Measurements from ENCODE around the gene VAMP1.

Gene VAMP1

DNA sequence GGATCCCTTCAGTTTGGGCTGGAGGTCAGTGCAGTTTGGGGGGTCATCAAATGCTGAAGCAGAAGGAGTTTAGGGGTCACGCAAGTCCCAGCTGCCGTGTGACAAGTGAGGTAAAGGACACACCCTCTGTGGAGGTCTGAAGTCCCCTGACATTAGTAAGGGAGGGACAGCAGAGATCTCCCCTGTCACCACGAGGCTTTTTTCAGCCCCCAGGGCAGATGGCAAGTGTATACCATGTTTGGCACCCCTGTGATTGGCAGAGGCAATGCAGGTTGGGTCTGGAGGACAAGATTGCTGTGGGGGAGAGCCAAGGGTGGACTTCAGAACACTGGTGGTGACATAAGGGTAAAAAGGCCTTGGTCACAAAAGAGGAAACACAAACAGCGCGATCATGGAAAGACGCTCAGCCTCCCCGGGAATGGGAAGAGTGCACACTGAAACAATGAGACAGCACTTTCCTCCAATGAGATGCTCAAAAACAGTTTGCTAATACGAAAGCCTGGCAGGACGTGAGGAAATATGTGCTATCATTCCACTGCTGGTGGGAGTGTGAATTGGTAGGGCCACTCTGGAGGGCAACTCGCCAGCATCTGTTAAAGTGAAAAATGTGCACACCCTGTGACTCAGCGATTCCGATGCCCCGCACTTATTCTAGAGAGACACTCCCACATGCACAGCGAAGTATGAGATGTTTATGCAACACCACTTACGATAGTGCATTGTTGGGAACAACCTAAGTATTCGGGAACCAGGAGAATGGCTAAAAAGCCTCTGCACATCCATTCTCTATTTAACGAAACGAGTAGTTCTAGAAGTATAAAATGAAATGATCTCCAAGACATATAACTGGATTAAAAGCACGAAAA lies 40.1 kb downstream of the VAMP1 start:
- Histone ChIP-seq H3K4me1 (ENCODE audit: control insufficient read depth, insufficient read depth, low read length) (0 out of 2 replicates have a peak, but pooled peaks cover 4% of the 10 kb centered on the region), H3K36me3 (ENCODE audit: control insufficient read depth in 2 of 2, insufficient read depth in 1 of 2, low read length in 2 of 2) (no peaks in the 10 kb centered on the region), H3K9me3 (ENCODE audit: control insufficient read depth, insufficient read depth, low read depth, low read length) (no peaks in the 10 kb centered on the region), H3K27ac (ENCODE audit: extremely low read depth, low read depth, low read length) (no peak overlapping the region), H3K4me3 (ENCODE audit: low read depth, low read length) (no peak overlapping the region)
- CTCF ChIA-PET = interaction anchor here (0.6 kb wide), 1 partner anchor 65 kb away, joined by 4 read pairs; no protein-coding TSS in a partner anchor
- POLR2A ChIA-PET = no interaction called here
- no peak for TF ChIP-seq SP3 (tag by site-specific recombination; IDR thresholded peaks at IDR 0.05)
- TF ChIP-seq ZNF549 (tag by site-specific recombination; IDR thresholded peaks at IDR 0.05) = no peak
- TF ChIP-seq, protein P1, sequence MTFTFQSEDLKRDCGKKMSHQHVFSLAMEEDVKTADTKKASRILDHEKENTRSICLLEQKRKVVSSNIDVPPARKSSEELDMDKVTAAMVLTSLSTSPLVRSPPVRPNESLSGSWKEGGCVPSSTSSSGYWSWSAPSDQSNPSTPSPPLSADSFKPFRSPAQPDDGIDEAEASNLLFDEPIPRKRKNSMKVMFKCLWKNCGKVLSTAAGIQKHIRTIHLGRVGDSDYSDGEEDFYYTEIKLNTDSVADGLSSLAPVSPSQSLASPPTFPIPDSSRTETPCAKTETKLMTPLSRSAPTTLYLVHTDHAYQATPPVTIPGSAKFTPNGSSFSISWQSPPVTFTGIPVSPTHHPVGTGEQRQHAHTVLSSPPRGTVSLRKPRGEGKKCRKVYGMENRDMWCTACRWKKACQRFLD (tag by site-specific recombination; IDR thresholded peaks at IDR 0.05) = no peak
- TF ChIP-seq ZNF530 (tag by site-specific recombination; IDR thresholded peaks at IDR 0.05; ENCODE audit: low read depth) = no peak
- no peak for TF ChIP-seq ZNF132 (tag by site-specific recombination; IDR thresholded peaks at IDR 0.05; ENCODE audit: borderline replicate concordance)
- TF ChIP-seq, protein P2, sequence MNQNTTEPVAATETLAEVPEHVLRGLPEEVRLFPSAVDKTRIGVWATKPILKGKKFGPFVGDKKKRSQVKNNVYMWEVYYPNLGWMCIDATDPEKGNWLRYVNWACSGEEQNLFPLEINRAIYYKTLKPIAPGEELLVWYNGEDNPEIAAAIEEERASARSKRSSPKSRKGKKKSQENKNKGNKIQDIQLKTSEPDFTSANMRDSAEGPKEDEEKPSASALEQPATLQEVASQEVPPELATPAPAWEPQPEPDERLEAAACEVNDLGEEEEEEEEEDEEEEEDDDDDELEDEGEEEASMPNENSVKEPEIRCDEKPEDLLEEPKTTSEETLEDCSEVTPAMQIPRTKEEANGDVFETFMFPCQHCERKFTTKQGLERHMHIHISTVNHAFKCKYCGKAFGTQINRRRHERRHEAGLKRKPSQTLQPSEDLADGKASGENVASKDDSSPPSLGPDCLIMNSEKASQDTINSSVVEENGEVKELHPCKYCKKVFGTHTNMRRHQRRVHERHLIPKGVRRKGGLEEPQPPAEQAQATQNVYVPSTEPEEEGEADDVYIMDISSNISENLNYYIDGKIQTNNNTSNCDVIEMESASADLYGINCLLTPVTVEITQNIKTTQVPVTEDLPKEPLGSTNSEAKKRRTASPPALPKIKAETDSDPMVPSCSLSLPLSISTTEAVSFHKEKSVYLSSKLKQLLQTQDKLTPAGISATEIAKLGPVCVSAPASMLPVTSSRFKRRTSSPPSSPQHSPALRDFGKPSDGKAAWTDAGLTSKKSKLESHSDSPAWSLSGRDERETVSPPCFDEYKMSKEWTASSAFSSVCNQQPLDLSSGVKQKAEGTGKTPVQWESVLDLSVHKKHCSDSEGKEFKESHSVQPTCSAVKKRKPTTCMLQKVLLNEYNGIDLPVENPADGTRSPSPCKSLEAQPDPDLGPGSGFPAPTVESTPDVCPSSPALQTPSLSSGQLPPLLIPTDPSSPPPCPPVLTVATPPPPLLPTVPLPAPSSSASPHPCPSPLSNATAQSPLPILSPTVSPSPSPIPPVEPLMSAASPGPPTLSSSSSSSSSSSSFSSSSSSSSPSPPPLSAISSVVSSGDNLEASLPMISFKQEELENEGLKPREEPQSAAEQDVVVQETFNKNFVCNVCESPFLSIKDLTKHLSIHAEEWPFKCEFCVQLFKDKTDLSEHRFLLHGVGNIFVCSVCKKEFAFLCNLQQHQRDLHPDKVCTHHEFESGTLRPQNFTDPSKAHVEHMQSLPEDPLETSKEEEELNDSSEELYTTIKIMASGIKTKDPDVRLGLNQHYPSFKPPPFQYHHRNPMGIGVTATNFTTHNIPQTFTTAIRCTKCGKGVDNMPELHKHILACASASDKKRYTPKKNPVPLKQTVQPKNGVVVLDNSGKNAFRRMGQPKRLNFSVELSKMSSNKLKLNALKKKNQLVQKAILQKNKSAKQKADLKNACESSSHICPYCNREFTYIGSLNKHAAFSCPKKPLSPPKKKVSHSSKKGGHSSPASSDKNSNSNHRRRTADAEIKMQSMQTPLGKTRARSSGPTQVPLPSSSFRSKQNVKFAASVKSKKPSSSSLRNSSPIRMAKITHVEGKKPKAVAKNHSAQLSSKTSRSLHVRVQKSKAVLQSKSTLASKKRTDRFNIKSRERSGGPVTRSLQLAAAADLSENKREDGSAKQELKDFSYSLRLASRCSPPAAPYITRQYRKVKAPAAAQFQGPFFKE (tag by site-specific recombination; IDR thresholded peaks at IDR 0.05; ENCODE audit: borderline replicate concordance) = no peak
- no peak for TF ChIP-seq ZNF510 (tag by site-specific recombination; IDR thresholded peaks at IDR 0.05; ENCODE audit: insufficient replicate concordance)
- TF ChIP-seq ZNF521 (tag by site-specific recombination; IDR thresholded peaks at IDR 0.05) = no peak
- TF ChIP-seq, protein P3, sequence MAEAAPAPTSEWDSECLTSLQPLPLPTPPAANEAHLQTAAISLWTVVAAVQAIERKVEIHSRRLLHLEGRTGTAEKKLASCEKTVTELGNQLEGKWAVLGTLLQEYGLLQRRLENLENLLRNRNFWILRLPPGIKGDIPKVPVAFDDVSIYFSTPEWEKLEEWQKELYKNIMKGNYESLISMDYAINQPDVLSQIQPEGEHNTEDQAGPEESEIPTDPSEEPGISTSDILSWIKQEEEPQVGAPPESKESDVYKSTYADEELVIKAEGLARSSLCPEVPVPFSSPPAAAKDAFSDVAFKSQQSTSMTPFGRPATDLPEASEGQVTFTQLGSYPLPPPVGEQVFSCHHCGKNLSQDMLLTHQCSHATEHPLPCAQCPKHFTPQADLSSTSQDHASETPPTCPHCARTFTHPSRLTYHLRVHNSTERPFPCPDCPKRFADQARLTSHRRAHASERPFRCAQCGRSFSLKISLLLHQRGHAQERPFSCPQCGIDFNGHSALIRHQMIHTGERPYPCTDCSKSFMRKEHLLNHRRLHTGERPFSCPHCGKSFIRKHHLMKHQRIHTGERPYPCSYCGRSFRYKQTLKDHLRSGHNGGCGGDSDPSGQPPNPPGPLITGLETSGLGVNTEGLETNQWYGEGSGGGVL (tag by site-specific recombination; IDR thresholded peaks at IDR 0.05) = peak; percentile 30; the same call in 1 of the 2 replicates
- 0 out of 2 replicates have a peak, but pooled peaks have one; percentile 20 for TF ChIP-seq GLIS1 (tag by site-specific recombination; IDR thresholded peaks at IDR 0.05)
- TF ChIP-seq ZNF768 (tag by site-specific recombination; IDR thresholded peaks at IDR 0.05) = no peak
- TF ChIP-seq, protein P4, sequence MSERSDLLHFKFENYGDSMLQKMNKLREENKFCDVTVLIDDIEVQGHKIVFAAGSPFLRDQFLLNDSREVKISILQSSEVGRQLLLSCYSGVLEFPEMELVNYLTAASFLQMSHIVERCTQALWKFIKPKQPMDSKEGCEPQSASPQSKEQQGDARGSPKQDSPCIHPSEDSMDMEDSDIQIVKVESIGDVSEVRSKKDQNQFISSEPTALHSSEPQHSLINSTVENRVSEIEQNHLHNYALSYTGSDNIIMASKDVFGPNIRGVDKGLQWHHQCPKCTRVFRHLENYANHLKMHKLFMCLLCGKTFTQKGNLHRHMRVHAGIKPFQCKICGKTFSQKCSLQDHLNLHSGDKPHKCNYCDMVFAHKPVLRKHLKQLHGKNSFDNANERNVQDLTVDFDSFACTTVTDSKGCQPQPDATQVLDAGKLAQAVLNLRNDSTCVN (tag by site-specific recombination; optimal IDR thresholded peaks at IDR 0.05) = peak; percentile 17
- no peak for TF ChIP-seq ZIC2 (tag by site-specific recombination; IDR thresholded peaks at IDR 0.05)
- TF ChIP-seq ZBTB48 (tag by site-specific recombination; IDR thresholded peaks at IDR 0.05) = no peak
- TF ChIP-seq, protein P5, sequence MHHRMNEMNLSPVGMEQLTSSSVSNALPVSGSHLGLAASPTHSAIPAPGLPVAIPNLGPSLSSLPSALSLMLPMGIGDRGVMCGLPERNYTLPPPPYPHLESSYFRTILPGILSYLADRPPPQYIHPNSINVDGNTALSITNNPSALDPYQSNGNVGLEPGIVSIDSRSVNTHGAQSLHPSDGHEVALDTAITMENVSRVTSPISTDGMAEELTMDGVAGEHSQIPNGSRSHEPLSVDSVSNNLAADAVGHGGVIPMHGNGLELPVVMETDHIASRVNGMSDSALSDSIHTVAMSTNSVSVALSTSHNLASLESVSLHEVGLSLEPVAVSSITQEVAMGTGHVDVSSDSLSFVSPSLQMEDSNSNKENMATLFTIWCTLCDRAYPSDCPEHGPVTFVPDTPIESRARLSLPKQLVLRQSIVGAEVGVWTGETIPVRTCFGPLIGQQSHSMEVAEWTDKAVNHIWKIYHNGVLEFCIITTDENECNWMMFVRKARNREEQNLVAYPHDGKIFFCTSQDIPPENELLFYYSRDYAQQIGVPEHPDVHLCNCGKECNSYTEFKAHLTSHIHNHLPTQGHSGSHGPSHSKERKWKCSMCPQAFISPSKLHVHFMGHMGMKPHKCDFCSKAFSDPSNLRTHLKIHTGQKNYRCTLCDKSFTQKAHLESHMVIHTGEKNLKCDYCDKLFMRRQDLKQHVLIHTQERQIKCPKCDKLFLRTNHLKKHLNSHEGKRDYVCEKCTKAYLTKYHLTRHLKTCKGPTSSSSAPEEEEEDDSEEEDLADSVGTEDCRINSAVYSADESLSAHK (tag by site-specific recombination; IDR thresholded peaks at IDR 0.05) = no peak
- no peak for TF ChIP-seq ZNF626 (tag by site-specific recombination; IDR thresholded peaks at IDR 0.05)
- TF ChIP-seq, protein P6, sequence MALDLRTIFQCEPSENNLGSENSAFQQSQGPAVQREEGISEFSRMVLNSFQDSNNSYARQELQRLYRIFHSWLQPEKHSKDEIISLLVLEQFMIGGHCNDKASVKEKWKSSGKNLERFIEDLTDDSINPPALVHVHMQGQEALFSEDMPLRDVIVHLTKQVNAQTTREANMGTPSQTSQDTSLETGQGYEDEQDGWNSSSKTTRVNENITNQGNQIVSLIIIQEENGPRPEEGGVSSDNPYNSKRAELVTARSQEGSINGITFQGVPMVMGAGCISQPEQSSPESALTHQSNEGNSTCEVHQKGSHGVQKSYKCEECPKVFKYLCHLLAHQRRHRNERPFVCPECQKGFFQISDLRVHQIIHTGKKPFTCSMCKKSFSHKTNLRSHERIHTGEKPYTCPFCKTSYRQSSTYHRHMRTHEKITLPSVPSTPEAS (tag by site-specific recombination; IDR thresholded peaks at IDR 0.05) = peak; percentile 42
- peak; percentile 82 for TF ChIP-seq ZBTB8A (tag by site-specific recombination; IDR thresholded peaks at IDR 0.05)
- no peak for TF ChIP-seq ZNF266 (tag by site-specific recombination; IDR thresholded peaks at IDR 0.05; ENCODE audit: low read depth)
- TF ChIP-seq ZNF211 (tag by site-specific recombination; IDR thresholded peaks at IDR 0.05; ENCODE audit: low read depth) = no peak
- no peak for TF ChIP-seq ZNF202 (tag by site-specific recombination; IDR thresholded peaks at IDR 0.05; ENCODE audit: borderline replicate concordance)
- TF ChIP-seq ZBTB1 (tag by site-specific recombination; IDR thresholded peaks at IDR 0.05) = no peak
